GM21619 (cell line): ENCODE results near the gene C15orf61.
A peak's percentile ranks its signal among the peaks of the same experiment; 100 is the strongest.

Experiments
- ATAC-seq: cut with Tn5 transposase; IDR thresholded peaks from one replicate; pipeline ENCODE4 v1.9.1; 2021; ENCODE audit not compliant: unreplicated experiment

C15orf61 gene

DNA sequence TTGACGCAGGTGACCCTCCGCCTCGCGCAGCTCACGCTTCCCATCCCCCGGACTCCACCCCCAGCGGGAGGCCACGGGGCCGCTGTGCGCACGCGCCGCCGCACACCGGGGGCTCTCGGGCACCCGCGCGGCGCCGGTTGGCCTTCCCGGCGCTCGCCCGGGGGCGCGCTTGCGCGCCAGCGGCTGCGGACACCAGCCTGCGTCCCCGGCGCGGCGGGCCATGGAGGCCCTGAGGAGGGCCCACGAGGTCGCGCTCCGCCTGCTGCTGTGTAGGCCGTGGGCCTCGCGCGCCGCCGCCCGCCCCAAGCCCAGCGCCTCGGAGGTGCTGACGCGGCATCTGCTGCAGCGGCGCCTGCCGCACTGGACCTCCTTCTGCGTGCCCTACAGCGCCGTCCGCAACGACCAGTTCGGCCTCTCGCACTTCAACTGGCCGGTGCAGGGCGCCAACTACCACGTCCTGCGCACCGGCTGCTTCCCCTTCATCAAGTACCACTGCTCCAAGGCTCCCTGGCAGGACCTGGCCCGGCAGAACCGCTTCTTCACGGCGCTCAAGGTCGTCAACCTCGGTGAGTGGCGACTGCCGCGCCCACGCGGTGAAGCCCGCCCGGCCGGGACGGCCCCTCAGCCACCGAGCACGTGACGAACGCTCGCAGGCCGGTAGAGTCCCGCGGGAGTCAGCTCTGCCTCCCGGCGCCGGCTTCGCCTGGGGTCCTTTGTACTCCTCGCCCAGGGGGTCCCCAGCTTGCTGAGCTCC, at the start of gene C15orf61:
C15orf61 (plus strand) TSS at position 103 of the 754 bp plus-strand sequence; CDS start at position 221, 118 bp downstream.
- peak; percentile 75 for ATAC-seq

GRCh38 chr15:67472957-67473356, 48.0 kb upstream of the C15orf61 start:
- ATAC-seq: no peak

GRCh38 chr15:67474405-67475110, 46.4 kb upstream of the C15orf61 start:
- ATAC-seq: no peak

- ATAC-seq: no peak
These were observed 41.0 kb upstream of the C15orf61 start for GRCh38 chr15:67479781-67480505.

DNA sequence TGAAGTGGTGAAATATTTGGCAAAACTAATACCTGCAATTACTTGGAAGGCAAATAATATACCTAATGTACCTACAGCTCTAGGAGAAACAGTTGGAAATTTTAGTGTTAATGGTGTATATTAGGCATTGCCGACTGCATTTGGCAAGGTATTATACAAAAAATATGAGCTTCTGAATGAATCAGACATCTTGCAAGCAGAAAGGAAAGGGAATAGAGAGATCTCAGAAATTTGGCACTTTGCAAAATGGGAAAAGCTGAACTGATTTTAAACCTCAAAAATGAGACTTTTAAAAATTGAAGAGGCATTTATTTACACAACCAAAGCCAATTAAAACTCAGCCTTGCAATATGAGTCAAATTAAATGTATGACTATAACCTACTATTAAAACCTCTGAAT, 40.2 kb upstream of the C15orf61 start:
- ATAC-seq: no peak

DNA sequence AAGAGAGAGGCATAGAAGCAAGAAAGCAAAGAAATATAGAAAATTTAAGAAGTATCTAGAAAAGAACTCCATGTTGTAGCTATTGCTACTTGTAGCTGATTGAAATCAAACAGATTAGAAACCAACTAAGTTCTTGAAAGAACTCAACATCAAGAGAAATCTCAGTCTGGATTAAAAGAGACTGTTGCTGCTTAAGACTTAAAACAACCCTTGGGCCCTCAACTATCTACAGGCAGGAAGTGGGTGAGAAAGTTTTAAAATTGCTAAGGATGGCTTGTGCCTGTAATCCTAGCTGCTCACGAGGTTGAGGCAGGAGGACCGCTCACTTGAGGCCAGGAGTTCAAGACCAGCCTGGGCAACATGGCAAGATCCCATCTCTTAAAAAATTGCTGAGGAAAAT, 39.3 kb upstream of the C15orf61 start:
- no peak for ATAC-seq

DNA sequence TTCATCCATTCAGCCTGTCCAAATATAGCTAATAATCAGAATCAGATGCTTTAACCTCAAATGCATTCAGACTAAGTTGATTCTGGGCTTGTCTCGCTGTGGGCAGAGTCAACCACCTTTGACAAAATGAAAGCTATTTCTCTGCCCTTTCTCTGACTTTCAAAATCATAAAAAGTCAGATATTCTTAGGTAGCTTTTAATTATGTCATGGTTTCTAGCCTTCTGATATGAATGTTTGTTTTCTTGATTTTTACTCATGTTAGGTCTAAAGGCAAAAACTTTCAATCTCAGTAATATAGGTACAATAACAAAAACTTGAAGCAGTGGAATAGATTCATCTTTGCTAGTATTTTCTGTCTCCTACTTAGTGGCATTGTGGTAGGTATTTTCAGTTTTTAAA, 25.3 kb upstream of the C15orf61 start:
- no peak for ATAC-seq

GRCh38 chr15:67501177-67501835, 19.6 kb upstream of the C15orf61 start:
- ATAC-seq: no peak

DNA sequence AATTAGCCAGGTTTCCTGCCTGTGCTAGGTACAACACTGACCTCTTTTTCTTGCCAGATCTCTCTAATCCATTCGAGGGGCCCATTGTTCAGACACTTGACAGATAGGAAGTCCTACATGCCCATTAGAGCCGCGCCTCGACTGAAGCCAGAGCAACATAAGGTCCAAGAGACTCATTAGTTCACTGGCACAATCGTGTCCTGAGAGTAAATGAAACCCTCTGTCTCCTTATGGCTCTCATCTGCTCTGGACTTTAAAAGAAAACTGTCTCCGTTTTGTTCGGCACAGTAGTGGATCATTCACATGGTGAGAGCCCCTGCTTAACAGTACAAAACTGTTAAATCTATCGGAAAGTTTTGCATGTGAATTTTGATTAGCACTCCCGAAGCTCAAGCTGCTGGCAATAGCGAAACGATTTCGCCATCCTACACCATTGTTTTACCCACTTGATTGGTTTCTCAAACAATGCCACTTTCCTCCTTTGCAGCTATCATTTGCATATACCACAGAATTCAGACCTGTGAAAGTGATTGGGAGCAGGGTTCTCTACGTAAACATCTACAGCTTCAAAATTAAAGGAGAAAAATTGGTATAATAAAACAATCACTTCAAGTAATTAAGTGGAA, 19.0 kb upstream of the C15orf61 start:
- no peak for ATAC-seq

- ATAC-seq: no peak
These were observed 16.9 kb upstream of the C15orf61 start for GRCh38 chr15:67504056-67504455.

DNA sequence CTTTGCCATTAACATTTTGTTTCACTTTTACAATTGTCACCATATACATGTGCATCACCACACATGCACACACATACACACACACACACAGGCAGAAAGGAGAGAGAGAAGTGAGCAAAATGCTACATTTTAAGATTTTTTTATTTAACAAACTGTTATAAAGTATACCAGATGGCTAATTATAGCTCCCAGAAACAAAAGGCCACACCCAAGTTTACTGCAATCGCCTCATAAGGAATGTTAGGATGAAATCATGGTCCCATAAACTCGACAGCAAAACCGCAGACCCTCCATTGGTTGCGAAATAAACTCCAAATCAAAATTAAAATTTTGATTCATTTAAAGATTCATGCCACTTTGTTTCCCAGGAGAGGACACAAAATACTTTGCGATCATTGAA, 16.1 kb upstream of the C15orf61 start:
- no peak for ATAC-seq

GRCh38 chr15:67505675-67506572, 15.0 kb upstream of the C15orf61 start:
- no peak for ATAC-seq

- ATAC-seq: no peak
These were observed 13.9 kb upstream of the C15orf61 start for GRCh38 chr15:67506775-67507747.

GRCh38 chr15:67508407-67508806, 12.5 kb upstream of the C15orf61 start:
- ATAC-seq: no peak

DNA sequence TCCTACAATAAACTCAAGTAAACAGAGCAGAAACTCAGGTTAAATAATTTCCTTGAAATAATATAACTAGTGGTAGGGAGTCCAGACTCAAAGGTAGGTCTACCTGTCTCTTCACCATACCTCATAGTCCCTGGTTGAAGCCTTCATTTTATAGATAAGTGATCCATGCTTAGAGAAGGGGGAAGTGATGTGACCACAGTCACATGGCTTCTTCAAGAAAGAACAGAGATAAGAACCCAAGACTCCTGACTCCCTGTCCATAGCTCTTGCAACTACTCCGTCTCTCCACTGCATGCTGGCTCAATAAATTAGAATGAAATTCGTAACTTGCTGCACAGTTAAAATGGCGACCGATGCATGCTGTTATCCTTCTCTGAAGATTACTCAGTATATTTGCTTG, 11.0 kb upstream of the C15orf61 start:
- no peak for ATAC-seq

DNA sequence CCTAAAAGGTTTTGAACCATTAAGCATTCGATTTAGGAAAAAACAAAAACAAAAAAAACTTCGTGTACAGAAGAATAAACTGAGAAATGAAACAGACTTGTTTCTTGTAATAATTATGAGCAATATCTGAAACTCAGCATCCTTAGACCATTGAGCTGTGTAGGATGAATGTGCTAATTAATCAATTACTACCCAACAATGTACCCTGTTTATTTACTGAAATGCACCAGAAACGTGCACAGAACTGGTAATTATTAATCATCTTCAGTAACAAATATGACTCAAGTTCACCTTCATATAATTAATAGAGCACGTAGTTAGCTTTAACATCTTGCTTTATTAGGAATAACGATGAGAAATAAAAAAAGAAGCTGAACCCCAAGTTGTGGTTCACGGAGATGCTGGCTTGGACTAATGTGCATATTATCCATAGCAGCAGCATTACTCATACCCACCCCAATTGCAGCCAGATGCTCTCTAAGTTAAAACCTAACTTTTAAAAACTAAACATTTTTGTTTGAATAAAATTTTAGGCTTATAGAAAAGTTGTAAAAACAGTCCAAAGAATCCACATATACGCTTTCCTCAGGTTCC, 10.2 kb upstream of the C15orf61 start:
- ATAC-seq: no peak

DNA sequence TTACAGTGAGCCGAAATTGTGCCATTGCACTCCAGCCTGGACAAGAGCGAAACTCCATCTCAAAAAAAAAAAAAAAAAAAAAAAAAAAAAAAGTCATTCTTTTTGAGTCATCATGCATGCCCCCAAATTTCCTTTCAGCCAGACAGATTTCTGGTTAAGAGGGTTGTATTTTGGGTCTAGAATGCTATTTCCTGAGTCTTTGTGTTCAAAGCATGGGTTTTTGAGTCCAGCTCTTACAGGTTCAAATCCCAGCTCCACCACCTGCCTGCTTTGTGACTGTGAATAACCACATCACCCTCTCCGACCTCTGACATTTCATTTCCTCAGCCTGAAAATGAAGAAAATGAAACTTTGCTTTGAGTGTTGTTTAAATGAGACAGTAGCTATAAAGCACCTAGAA, 9.3 kb upstream of the C15orf61 start:
- ATAC-seq: no peak

GRCh38 chr15:67512140-67512539, 8.8 kb upstream of the C15orf61 start:
- ATAC-seq: no peak
